ENCODE measurements around the gene NKD2.

GRCh38 chr5:1018596-1018995, 10.0 kb downstream of the NKD2 start:
- no peak for TF ChIP-seq CTCF (IDR thresholded peaks at IDR 0.05)
- no peak for TF ChIP-seq FOSL2 (IDR thresholded peaks at IDR 0.05)
- TF ChIP-seq FOSL2 (CRISPR knock-in tag; IDR thresholded peaks at IDR 0.05): no peak
- no peak for TF ChIP-seq JUN (IDR thresholded peaks at IDR 0.05)
- no peak for TF ChIP-seq REST (IDR thresholded peaks at IDR 0.05)
- no peak for TF ChIP-seq ZNF302 (CRISPR knock-in tag; IDR thresholded peaks at IDR 0.05)
- TF ChIP-seq USF2 (IDR thresholded peaks at IDR 0.05): no peak
- TF ChIP-seq ELK1 (IDR thresholded peaks at IDR 0.05; ENCODE audit: low read depth, low read length): no peak
- no peak for TF ChIP-seq POLR2A (IDR thresholded peaks at IDR 0.05; ENCODE audit: low read length)
- TF ChIP-seq HDAC2 (IDR thresholded peaks at IDR 0.05): no peak
- TF ChIP-seq RCOR1 (IDR thresholded peaks at IDR 0.05; ENCODE audit: low read depth, low read length): no peak
- TF ChIP-seq MYC (IDR thresholded peaks at IDR 0.05; ENCODE audit: borderline replicate concordance, low read length): no peak
- TF ChIP-seq CEBPB (IDR thresholded peaks at IDR 0.05): no peak

Data from A549 (cell line).